Suprapubic skin (tissue), 4 donors: ENCODE data around the gene TSPAN13. TPM values are rescaled to one million over a fixed set of nuclear protein-coding genes. Genes with fewer than 3 reads are reported as not detected.

Source experiments
- DNase-seq, 2 donors: peaks; one replicate each; pipeline ENCODE4 v3.0.0-alpha.2; 2019; ENCODE audit warnings: low spot score in 2 of 2
- H3K27ac ChIP-seq: fragments of 200-600 bp; sonication (generic); one replicate; pipeline ENCODE4 v1.5.1; 2019
- H3K27me3 ChIP-seq: fragments of 200-600 bp; sonication (generic); one replicate; pipeline ENCODE4 v1.5.1; 2019
- H3K36me3 ChIP-seq: fragments of 200-600 bp; sonication (generic); one replicate; pipeline ENCODE4 v1.5.1; 2019
- H3K4me1 ChIP-seq: fragments of 200-600 bp; sonication (generic); one replicate; pipeline ENCODE4 v1.5.1; 2019
- H3K4me3 ChIP-seq: fragments of 200-600 bp; sonication (generic); one replicate; pipeline ENCODE4 v1.5.1; 2019; ENCODE audit warnings: mild to moderate bottlenecking
- H3K9me3 ChIP-seq: fragments of 200-600 bp; sonication (generic); one replicate; pipeline ENCODE4 v1.5.1; 2019
- CTCF ChIP-seq, 2 donors: fragments of 200-600 bp in 1 of 2; fragments of 450-650 bp in 1 of 2; sonication (generic) in 1 of 2; IDR thresholded peaks; one replicate each; pipeline ENCODE4 v1.5.1; 2016 to 2019; ENCODE audit warnings: antibody characterized with exemption in 2 of 2, mild to moderate bottlenecking in 1 of 2, moderate library complexity in 1 of 2
- EP300 ChIP-seq: sonication (generic); formaldehyde crosslinking; IDR thresholded peaks from one replicate; pipeline ENCODE4 v1.6.1; 2017; ENCODE audit warnings: antibody characterized with exemption
- POLR2A ChIP-seq, 2 donors: fragments of 450-650 bp; IDR thresholded peaks; one replicate each; pipeline ENCODE4 v1.6.1; 2017; ENCODE audit warnings: antibody characterized with exemption in 2 of 2, mild to moderate bottlenecking in 2 of 2, moderate library complexity in 2 of 2
- POLR2AphosphoS5 ChIP-seq, 3 donors: sonication (generic); formaldehyde crosslinking; IDR thresholded peaks; one replicate each; pipeline ENCODE4 v1.6.1; 2017; ENCODE audit warnings: antibody characterized with exemption in 3 of 3
- WGBS: methylation state at CpG from one replicate; pipeline ENCODE4 v1.1.5; 2018; 5-methylcytosine and 5-hydroxymethylcytosine counted together
- total RNA-seq, 4 donors: library from RNA; depleted of rRNA; stranded (reverse); fragments of >200 nt; gene quantifications; one replicate each; pipeline ENCODE4 v1.1.0, GENCODE V29; 2016

TSPAN13 gene
- total RNA-seq, 4 donors from 2014 or later: 6.9 to 17.2 (median 12.4) TPM

GRCh38 chr7:16724344-16724743 is 29.2 kb upstream of the TSPAN13 start:
- 74% methylated on average over 1 of the region's 1 CpG for WGBS
- H3K27ac ChIP-seq: no peak overlapping the region
- no peak overlapping the region for H3K4me3 ChIP-seq
- H3K27me3 ChIP-seq: no peaks in the 10 kb centered on the region
- TF ChIP-seq EP300 (no peak), POLR2A (IDR thresholded peaks at IDR 0.05) (no peak), CTCF (IDR thresholded peaks at IDR 0.05) (no peak), POLR2AphosphoS5 (IDR thresholded peaks at IDR 0.05) (no peak)
- no peaks in the 10 kb centered on the region for H3K4me1 ChIP-seq
- no peak for DNase-seq
- no peaks in the 10 kb centered on the region for H3K36me3 ChIP-seq
- no peaks in the 10 kb centered on the region for H3K9me3 ChIP-seq

- H3K4me3 ChIP-seq: no peak overlapping the region
- no peaks in the 10 kb centered on the region for H3K4me1 ChIP-seq
- no peaks in the 10 kb centered on the region for H3K27me3 ChIP-seq
- no peaks in the 10 kb centered on the region for H3K9me3 ChIP-seq
- no peak for DNase-seq
- no peak for TF ChIP-seq POLR2AphosphoS5 (IDR thresholded peaks at IDR 0.05)
- TF ChIP-seq POLR2A (IDR thresholded peaks at IDR 0.05): no peak
- TF ChIP-seq CTCF (IDR thresholded peaks at IDR 0.05): no peak
- TF ChIP-seq EP300: no peak
- H3K27ac ChIP-seq: no peak overlapping the region
- no peaks in the 10 kb centered on the region for H3K36me3 ChIP-seq
- 89% methylated on average over 2 of the region's 2 CpGs for WGBS
Measured at GRCh38 chr7:16726189-16726588, 27.4 kb upstream of the TSPAN13 start.

GRCh38 chr7:16727736-16728135 is 25.8 kb upstream of the TSPAN13 start:
- no peak overlapping the region for H3K4me3 ChIP-seq
- no peaks in the 10 kb centered on the region for H3K4me1 ChIP-seq
- H3K27ac ChIP-seq: no peak overlapping the region
- TF ChIP-seq POLR2AphosphoS5 (IDR thresholded peaks at IDR 0.05) (no peak), EP300 (no peak), POLR2A (IDR thresholded peaks at IDR 0.05) (no peak), CTCF (IDR thresholded peaks at IDR 0.05) (no peak)
- 91% methylated on average over 4 of the region's 4 CpGs for WGBS
- H3K9me3 ChIP-seq: no peaks in the 10 kb centered on the region
- no peaks in the 10 kb centered on the region for H3K36me3 ChIP-seq
- H3K27me3 ChIP-seq: no peaks in the 10 kb centered on the region
- DNase-seq: no peak

GRCh38 chr7:16728811-16729210 is 24.7 kb upstream of the TSPAN13 start:
- TF ChIP-seq CTCF (IDR thresholded peaks at IDR 0.05) (no peak), POLR2A (IDR thresholded peaks at IDR 0.05) (no peak), EP300 (no peak), POLR2AphosphoS5 (IDR thresholded peaks at IDR 0.05) (no peak)
- DNase-seq: no peak
- Histone ChIP-seq H3K27ac (no peak overlapping the region), H3K4me1 (no peaks in the 10 kb centered on the region), H3K27me3 (no peaks in the 10 kb centered on the region), H3K36me3 (no peaks in the 10 kb centered on the region), H3K4me3 (no peak overlapping the region), H3K9me3 (no peaks in the 10 kb centered on the region)
- WGBS: 96% methylated on average over 8 of the region's 10 CpGs

GRCh38 chr7:16729541-16729940 is 24.0 kb upstream of the TSPAN13 start:
- no peaks in the 10 kb centered on the region for H3K27me3 ChIP-seq
- H3K4me3 ChIP-seq: no peak overlapping the region
- TF ChIP-seq EP300 (no peak), CTCF (IDR thresholded peaks at IDR 0.05) (no peak), POLR2A (IDR thresholded peaks at IDR 0.05) (no peak), POLR2AphosphoS5 (IDR thresholded peaks at IDR 0.05) (no peak)

More at GRCh38 chr7:16729541-16729940, 24.0 kb upstream of the TSPAN13 start:
- Histone ChIP-seq H3K4me1 (no peaks in the 10 kb centered on the region), H3K27ac (no peak overlapping the region), H3K36me3 (no peaks in the 10 kb centered on the region), H3K9me3 (no peaks in the 10 kb centered on the region)
- WGBS: 80% methylated on average over 2 of the region's 2 CpGs
- DNase-seq: no peak
